Suppressor macrophage treated with lipopolysaccharide for 1 hour (primary cell): ENCODE data around the gene SLC7A8.
"Not testable (repeated sequence)": the region's sequence is repeated elsewhere in the genome, so short reads cannot be mapped to it uniquely, and the experiment has no call there.

ENCODE experiments used
- DNase-seq, 3 donors: peaks; one replicate each; pipeline ENCODE4 v3.0.0-alpha.2; 2020 to 2022

SLC7A8 gene

DNA sequence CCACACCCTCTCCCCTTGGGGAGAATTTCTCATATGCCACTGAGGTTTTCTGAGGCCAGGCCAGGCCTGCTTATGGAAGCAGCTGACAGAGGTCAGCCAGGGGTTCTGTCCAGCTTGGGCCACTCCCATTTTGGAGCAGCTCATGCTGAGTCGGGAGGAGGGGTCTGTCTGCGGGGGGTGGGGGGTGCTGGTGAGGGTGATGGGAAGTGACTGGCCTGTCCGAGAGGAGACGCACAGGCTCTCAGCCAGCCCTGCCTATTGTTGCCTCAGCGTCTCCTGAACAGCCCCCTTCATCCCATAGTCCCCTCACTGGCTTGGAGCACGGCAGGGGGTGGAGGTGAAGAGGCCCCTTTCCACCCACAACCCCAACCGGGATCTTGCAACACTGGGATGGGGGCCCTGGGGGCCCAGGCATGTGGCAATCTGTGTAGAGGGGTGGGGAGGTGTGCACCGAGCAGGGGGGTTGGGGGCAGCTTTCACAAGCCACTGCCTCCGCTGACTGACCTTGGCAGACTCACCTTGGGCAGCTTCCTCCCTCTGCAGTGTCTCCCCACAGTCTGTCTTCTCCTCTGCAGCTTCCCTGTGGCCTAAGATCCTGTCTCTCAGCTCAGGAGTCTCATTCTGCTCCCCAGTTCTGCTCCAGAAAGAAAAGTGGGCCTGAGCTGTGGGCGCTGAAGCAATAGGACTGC, 69.9 kb downstream of the SLC7A8 start:
- no peak for DNase-seq

DNA sequence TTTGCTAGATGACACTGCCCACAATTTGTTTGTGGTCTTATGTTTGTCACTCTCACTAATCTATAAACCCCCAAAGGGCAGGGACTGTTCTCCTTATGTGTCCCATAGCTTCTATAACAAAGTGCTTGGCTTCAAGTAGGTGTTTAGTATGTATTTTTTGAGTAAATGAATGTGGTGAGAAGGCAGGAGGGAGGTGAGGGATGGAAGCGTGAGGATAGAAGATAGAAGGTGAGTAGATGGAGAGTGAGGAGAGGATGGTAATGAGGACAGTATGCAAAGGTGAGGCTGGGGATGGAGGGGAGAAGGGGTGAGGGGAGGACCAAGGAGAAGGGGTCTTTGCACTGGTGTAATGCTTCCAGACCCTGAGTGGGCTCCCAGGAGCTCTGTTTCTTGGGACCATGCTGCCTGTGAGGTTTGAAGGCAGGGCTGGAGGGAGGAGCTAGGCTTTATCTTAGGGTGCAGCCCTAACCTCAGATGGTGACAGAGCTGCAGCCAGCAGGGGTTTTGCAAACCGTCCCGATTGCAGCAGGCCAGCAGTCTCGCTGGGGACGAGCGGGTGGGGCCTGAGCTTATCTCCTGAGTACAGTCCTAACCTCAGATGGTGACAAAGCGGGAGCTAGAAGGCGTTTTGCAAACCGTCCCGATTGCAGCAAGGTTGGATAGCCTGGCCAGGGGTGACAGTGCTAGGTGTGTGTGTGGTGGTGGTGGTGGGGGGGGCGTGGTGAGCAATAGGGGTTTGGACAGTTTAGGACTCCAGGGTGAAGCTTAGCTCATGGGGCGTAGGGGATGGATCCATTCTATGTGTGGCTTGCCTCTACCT, 70.9 kb downstream of the SLC7A8 start:
- DNase-seq = peak in 2 of 3 donors; percentile 22 to 33

DNA sequence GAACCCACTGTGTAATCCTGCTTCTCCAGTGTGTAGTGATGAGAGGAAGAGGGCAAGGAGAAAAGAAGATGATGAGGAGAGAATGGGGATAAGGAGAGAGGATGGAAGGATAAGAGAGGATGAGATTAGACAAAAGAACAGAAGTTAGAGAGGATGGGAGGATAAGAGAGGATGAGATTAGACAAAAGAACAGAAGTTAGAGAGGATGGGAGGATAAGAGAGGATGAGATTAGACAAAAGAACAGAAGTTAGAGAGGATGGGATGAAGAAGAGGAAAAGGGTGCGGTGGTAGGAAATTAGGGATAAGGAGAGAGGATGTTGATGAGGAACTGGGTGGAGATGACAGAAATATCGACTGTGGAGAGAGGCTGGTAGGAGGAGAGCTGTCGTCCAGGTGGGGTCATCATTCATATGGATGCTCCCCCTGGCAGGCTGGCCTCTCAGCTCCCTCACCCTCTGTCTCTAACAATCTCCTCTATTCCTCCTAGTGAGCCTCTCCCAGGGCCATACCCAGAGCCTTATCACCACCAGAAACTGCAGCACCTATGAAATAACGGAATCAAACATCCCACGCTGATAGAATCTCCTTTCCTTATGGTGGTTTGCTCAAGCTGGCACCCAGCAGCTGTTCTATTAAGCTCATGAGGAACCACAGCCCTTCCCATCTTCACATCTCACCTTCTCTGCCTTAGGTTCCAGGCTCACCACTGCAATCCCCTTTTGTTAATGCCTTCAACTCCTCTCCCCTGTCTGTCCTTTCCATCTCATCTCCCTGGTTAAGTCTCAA, 72.7 kb downstream of the SLC7A8 start:
- DNase-seq = no peak

DNA sequence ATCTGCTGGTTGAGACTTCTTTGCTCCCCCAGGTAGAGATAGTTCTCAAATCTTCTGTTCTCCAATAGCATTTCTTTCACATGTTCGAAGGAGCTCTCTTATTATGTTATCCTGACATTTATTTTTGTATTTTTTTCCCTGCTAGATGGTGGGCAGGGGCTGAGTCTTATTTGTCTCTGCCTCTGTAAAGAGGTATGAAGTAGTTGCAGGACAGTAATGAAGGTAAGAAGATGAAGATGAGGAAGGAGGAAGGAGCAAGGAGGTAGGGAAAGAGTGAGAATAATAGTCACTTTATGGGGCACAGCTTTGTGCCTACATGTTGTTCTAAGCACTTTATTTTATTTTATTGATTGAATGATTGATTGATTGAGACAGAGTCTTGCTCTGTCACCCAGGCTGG, 73.7 kb downstream of the SLC7A8 start:
- no peak for DNase-seq

DNA sequence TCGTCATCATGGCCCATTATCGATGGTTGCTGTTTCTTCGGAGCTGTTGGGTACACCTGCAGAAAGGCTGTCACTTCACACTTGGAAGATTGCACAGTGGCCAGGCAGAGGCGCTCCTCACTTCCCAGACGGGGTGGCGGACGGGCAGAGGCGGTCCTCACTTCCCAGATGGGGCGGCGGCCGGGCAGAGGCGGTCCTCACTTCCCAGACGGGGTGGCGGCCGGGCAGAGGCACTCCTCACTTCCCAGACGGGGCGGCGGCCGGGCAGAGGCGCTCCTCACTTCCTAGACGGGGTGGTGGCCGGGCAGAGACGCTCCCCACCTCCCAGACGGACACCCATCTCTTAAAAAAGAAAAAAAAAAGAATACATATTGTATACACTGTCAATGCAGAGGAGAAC, 75.3 kb downstream of the SLC7A8 start:
- not testable (repeated sequence) for DNase-seq

DNA sequence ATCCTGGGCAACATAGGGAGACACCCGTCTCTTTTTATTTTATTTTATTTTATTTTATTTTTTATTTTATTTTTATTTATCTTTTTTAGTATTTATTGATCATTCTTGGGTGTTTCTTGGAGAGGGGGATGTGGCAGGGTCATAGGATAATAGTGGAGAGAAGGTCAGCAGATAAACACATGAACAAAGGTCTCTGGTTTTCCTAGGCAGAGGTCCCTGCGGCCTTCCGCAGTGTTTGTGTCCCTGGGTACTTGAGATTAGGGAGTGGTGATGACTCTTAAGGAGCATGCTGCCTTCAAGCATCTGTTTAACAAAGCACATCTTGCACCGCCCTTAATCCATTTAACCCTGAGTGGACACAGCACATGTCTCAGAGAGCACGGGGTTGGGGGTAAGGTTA, 75.8 kb downstream of the SLC7A8 start:
- not testable (repeated sequence) for DNase-seq

DNA sequence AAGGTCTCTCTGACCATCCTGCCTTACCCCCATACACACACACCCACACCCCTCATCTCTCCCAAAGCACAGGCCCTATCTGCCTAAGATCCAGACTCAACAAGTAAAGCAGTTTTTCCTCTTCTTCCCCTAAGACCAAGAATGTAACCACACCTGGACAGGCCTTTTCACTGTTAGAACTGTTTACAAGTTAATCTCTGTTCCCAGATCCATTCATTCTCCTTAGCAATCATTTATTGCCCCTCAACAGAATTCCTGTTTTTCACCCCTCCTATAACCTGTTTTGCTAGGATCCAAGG, 76.8 kb downstream of the SLC7A8 start:
- no peak for DNase-seq

DNA sequence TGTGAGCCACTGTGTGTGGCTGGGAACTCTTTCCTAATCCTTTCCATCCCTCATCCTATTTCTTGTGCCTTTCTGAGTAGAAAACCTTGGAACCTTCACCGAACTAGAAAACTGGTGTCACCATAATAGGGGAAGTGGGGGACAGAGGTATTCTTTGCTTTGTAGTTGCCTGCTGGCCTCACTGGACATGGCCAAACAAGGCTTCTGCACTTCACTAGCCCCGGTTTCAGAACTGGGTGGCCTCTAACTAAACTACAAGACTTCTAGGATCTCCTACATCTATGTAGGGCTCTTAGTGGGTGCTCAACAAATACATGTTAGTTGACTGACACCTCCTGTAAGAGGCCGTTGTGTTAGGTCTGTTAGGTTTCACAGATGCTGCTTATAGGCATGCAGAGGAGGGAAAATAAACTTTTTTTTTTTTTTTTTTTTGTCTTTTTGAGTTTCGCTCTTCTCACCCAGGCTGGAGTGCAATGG, 78.1 kb downstream of the SLC7A8 start:
- DNase-seq = no peak

DNA sequence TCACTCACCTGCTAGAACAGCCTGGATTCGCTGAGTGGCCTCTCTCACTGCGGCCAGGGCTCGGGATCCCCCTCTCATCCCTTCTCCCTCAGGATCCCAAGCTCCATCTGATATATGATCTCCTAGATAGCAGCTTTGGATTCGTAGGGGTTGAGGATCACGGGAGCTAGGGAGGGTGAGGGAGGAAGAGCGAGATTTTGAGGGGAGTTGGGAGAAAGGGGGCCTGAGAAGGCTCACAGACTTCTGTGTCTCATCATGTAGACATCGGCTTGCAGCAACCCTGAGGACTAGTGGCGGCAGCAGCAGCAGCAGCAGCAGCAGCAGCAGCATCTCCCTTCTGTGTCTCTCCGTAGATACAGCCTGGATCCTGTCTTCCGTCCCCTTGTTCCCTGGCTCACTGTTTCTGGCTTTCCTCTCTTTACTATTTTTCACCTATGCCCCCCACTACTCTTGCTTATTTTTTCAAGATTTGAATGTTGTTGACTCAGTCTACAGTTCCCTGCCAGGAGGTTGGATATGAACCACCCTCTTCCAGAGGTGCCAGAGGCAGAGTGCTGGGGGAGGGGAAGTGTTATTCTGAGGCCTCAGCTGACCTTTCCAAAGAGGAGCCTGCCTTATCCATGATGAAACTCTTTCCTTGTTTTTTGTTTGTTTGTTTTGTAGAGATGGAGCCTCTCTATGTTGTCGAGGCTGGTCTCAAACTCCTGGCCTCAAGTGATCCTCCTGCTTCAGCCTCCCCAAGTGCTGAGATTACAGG, 78.7 kb downstream of the SLC7A8 start, which contains the start of gene CIROP:
Gene CIROP (minus strand): TSS at position 399 of the 757 bp plus-strand sequence. CDS start 69 bp downstream, at position 330.
- DNase-seq = no peak

DNA sequence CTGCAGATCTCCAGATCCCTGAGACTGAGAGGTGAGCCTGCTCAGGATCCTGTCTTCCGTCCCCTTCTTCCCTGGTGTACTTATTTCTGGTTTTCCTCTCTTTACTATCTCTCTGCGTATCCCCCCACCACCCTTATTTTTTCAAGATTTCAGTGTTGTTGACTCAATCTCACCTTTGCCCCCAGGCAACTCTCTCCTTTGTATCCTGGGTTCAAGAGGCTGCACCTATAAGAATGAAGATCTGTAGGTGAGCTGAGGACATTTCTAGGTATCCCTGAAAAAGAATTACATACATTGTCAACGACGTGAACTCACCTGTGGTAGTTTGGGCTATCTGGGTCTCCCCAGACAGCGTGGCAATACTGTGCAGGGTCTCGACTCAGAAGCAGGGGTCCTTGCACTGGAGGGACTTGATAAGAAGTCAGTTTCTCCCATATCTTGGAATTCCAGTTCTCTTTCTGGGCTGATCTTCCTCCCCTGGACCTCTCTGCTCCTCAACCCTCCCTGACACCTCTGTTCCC, 79.3 kb downstream of the SLC7A8 start:
- DNase-seq = no peak

DNA sequence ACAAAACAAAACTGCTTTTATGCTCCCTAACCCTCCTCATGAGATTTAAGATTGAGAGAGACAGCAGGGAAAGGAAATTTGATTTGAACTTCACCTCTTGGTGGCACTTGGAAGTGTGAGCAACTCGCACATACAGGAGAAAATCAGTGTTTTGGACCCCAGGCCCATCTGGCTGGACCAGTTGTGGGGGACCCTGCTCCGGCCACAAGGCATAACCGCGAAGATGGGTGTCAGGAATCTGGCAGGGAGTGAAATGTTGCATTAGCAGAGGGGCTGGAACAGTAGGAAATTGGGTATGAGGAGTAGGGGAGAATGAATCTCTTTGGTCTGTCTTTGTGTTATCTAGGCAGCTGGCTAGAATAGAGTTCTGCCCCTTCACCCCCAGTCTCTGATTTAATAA, 79.9 kb downstream of the SLC7A8 start:
- DNase-seq = no peak

DNA sequence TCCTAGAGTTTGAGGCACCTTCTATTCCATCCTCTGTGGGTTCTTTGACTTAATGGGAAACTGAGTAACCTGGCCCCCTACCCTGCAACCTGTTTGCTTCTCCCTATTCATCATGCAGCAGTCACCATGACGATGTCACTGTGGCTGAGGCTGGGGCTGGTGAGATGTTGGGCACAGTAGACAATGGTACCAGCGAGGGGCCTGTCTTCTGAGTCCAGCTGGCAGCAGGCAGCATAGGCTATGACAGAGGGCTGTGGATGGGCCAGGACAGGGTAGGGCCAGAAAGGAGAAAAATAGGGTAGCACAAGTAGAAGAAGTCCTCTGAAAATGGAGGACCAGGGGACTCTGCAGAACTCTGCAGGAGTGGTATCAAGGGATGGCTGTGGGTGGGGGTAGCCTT, 80.7 kb downstream of the SLC7A8 start:
- no peak for DNase-seq

DNA sequence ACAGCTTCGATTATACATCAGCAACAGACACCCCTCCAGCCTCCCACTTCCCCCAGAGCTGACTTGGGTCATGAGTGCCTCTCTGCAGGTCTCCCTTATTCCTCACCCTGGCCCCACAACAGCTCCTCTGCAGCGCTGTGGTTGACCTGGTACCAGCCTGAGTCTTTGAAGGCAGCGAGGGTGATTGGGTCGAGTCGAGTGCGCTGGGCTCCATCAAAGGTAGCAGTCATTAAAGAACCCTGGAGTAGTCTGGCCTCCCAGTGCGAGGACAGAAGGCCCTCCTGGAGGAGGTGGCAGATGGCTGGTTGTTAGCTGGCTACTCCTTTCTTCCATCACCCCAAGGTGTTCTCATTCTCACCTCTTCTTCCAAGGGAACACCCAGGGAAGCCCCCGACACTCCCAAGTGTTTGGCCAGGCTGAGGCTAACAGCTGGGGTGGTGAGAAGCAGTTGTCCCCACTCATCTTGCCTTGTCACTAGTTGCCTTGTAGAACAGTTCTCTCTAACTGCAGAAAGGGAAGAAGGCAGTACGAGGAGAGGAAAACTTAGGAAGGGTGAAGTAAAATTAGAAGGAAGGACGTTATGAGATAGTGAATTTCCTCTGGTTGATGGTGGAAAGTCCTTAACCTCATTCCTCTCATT, 81.4 kb downstream of the SLC7A8 start:
- no peak for DNase-seq

DNA sequence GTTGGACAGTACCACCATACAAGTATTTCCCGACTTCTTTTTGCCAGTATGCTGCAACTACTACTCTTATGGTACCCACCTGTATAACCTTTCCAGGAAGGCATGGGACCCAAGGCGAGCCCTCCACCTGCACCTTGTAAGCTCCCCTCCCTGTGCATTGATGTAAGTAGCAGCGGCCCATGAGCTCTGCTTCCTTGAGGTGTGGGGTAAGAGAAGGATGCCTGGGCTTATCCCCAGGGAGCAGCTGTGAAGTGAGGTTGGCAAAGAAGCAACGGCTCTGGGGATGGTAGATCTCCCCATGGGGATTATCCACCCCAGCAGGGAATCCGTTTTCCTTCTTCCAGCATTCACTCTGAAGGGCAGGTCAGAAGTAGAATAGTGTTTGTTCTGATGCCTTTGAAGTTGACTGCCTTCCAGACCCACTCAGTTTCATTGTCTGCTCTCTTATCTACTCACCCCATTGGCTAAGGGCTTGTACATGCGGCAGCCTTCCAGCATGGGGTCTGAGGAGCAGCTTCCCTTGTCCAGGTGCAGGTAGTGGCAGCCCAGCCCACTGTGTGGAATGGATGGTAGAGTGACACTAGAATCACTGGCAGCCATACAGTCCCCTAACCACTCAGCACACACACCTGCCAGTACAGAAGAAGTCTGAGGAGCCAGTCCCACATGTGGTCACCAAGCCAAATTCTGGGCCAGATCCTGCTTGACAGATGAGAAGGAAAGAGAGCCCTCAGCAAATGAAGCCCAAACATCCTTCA, 82.1 kb downstream of the SLC7A8 start:
- DNase-seq = no peak

DNA sequence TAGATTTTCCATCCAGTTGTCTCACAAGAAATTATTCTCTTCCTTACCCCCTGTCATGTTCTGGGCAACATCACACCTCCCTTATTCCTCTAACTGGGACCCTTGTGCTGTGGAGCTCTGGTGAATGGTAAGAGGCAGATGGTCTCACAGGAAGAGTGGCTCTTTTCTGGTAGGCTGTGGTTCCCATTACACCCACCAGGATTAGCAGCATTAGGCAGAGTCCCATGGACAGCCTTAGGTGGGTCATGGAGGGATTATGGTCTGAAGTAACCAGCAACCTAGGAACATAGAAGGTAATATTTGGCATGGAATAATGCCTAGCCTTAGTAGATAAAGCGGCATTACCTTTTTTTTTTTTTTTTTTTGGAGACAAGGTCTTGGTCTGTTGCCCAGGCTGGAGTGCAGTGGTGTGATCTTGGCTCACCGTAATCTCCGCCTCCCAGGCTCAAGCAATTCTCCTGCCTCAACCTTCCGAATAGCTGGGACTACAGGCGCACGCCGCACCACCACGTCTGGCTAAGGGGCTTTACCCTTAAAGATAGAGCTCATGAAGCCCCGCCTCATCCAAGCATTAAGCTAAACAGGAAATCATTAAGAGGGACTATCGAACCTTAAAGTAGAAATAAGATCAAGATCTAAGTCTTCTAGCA, 84.1 kb downstream of the SLC7A8 start:
- no peak for DNase-seq

DNA sequence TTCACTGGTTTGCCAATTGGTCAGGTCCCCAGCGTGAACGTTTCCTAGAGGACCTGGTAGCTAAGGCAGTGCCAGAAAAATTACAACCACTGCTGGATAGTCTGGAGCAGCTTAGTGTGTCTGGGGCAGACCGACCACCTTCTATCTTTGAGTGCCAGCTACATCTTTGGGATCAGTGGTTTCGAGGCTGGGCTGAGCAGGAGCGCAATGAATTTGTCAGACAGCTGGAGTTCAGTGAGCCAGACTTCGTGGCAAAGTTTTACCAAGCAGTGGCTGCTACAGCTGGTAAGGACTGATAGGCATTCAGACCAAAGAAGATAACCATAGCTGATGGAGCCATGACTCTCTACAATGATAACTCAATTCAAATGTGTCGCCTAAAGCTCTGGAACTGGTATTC, 85.7 kb downstream of the SLC7A8 start:
- no peak for DNase-seq

DNA sequence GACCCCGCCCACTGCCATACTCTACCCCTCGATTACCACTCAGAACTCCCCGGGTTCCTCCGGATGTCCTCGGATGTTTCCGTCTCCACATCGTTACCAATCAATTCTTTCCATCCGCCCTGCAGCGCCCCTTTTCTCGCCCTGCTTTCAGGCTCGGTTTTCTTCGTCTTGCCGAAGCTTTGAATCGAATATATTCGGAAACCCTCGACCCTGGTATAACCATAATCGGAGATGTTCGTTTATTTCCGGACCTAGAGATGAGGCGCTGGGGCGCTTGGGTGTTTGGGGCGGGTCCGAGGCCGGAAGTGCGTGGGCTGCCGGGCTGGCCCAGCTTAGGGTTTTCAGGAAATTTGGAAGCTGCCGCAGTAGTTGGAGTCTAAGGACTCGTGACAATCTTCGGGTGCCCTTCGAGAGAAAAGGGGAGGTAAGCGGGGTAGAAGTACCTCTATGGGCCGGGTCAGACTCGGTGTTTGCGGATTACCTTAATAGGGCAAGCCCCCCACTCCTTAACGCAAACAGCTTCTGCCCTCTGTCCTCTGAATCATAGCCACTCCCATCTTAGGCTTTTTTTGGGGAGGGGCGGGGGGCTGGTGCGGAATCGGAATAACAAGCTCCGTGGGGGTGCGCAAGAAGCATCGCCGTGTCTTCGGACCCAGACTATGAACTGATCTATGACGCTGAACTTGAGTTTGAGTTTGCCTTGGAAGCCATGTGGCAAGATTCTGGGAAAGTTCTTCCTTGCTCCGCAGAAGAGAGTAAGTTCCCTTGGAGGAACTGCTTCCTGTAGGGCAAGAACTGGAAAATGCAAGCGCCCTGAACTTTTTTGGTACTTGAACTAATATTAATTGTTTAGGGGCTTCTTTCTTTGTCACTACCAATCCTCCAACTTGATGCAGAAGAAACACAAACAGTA, 88.0 kb downstream of the SLC7A8 start, which contains the start of gene C14orf119:
Gene C14orf119 (plus strand): TSS at position 310 of the 913 bp plus-strand sequence. CDS start 2,154 bp downstream, outside the sequence.
- peak; percentile 99 to 100 (median 100) for DNase-seq

DNA sequence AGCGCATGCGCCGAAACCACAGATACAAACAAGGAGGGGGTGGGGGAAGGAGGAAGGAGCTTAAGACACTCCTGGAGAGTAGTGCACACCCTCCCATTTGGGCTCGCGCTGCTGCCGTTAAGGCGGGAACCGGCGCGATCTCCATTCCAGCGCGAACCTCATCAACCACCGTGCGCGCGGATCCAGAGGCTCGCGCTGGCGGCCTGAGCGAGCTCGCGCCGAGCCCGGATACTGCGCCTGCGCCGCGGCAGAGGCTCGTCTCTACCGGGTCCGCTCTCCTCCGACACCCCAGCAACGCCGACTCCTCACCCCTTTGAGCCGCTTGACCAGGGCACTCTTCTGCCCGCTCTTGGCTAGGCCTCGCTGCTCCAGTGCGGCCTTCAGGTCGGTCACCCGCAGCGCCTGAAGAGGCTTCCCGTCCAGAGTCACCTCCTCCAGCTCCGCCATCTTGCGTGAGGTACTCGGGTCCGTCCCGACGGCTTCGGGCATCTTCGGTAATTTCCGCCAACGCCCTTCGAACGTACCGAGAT, 88.7 kb downstream of the SLC7A8 start, which contains the start of gene ACIN1:
Gene ACIN1 (minus strand): TSS at position 471 of the 530 bp plus-strand sequence. CDS start 24 bp downstream, at position 447.
- peak; percentile 77 to 82 (median 81) for DNase-seq
